Hepatocyte (in vitro differentiated cells): Measurements from ENCODE around the gene RBFOX2.

Source experiments
- EZH2 ChIP-seq: fragments of 200-600 bp; sonication (generic); IDR thresholded peaks from 2 replicates; pipeline ENCODE4 v1.6.1; 2016; ENCODE audit warnings: antibody characterized with exemption, mild to moderate bottlenecking, borderline replicate concordance
- TF ChIP-seq, protein P1 (sequence below): fragments of 200-600 bp; sonication (generic); IDR thresholded peaks from 2 replicates; pipeline ENCODE4 v1.5.1; 2016; ENCODE audit warnings: antibody characterized with exemption, mild to moderate bottlenecking; ENCODE audit not compliant: poor library complexity

DNA sequence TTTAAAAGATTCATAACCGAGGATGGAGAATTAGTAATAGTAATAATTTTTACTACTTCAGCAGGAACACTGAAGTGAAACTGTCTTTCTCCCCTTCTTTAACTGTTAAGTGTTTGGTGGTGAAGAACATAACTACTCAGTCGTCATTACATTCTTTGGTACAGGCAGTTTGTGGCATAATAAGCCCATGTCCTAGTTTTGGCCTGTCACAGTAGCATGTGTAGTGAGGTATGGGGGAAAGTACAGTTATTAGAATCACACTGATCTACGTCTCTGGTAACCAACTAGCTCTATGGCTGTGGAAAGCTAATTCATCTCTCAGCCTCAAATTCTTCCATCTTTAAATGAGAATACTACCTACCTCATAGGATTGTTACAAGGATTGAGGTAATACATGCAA, 71.8 kb downstream of the RBFOX2 start:
- TF ChIP-seq, protein P1, sequence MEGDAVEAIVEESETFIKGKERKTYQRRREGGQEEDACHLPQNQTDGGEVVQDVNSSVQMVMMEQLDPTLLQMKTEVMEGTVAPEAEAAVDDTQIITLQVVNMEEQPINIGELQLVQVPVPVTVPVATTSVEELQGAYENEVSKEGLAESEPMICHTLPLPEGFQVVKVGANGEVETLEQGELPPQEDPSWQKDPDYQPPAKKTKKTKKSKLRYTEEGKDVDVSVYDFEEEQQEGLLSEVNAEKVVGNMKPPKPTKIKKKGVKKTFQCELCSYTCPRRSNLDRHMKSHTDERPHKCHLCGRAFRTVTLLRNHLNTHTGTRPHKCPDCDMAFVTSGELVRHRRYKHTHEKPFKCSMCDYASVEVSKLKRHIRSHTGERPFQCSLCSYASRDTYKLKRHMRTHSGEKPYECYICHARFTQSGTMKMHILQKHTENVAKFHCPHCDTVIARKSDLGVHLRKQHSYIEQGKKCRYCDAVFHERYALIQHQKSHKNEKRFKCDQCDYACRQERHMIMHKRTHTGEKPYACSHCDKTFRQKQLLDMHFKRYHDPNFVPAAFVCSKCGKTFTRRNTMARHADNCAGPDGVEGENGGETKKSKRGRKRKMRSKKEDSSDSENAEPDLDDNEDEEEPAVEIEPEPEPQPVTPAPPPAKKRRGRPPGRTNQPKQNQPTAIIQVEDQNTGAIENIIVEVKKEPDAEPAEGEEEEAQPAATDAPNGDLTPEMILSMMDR, result no peak
- no peak for TF ChIP-seq EZH2
